Stimulated activated naive CD8-positive, alpha-beta T cell treated with anti-CD3 and anti-CD28 coated beads, Interleukin-15, amount 100 ng/mL, for 72 hours (primary cell): Measurements from ENCODE around the gene SCYL2.
"Not testable (repeated sequence)": the region's sequence is repeated elsewhere in the genome, so short reads cannot be mapped to it uniquely, and the experiment has no call there.

Source experiments
- ATAC-seq: fragments of 150-1000 bp; cut with Tn5 transposase; 2 replicates; pipeline ENCODE4 v1.10.0; 2021; ENCODE audit warnings: mild to moderate bottlenecking, moderate library complexity
- DNase-seq, 2 donors: peaks; one replicate each; pipeline ENCODE4 v3.0.0; 2021 to 2022
- H3K27ac Mint-ChIP-seq, 2 donors: one replicate each; pipeline ENCODE4 v1.8.0; 2022; ENCODE audit warnings: mild to moderate bottlenecking in 2 of 2, mixed read lengths in 2 of 2, moderate library complexity in 2 of 2
- H3K27me3 Mint-ChIP-seq: one replicate; pipeline ENCODE4 v1.8.0; 2022; ENCODE audit warnings: mixed read lengths
- H3K4me1 Mint-ChIP-seq: one replicate; pipeline ENCODE4 v1.8.0; 2022; ENCODE audit warnings: mild to moderate bottlenecking, mixed read lengths
- H3K4me3 Mint-ChIP-seq, 2 donors: one replicate each; pipeline ENCODE4 v1.8.0; 2022; ENCODE audit warnings: mild to moderate bottlenecking in 2 of 2, mixed read lengths in 2 of 2, moderate library complexity in 1 of 2
- H3K9me3 Mint-ChIP-seq, 2 donors: one replicate each; pipeline ENCODE4 v1.8.0; 2022; ENCODE audit warnings: mixed read lengths in 2 of 2

Gene SCYL2

GRCh38 chr12:100249941-100250340, 17.0 kb upstream of the SCYL2 start:
- Mint-ChIP-seq H3K9me3 (no peaks in the 10 kb centered on the region), H3K4me3 (no peak overlapping the region), H3K27me3 (no peaks in the 10 kb centered on the region), H3K4me1 (no peaks in the 10 kb centered on the region), H3K27ac (no peak overlapping the region)
- ATAC-seq (no peak), DNase-seq (no peak)

GRCh38 chr12:100251917-100252316, 15.1 kb upstream of the SCYL2 start:
- Mint-ChIP-seq H3K4me3 (no peak overlapping the region), H3K27me3 (no peaks in the 10 kb centered on the region), H3K4me1 (no peaks in the 10 kb centered on the region), H3K9me3 (no peaks in the 10 kb centered on the region), H3K27ac (no peak overlapping the region)
- DNase-seq (no peak), ATAC-seq (no peak)

- DNase-seq (no peak), ATAC-seq (no peak)
- Mint-ChIP-seq H3K27me3 (no peaks in the 10 kb centered on the region), H3K27ac (no peak overlapping the region), H3K4me1 (no peaks in the 10 kb centered on the region), H3K4me3 (no peak overlapping the region), H3K9me3 (no peaks in the 10 kb centered on the region)
Observed at GRCh38 chr12:100253437-100253836, 13.5 kb upstream of the SCYL2 start.

GRCh38 chr12:100254876-100255275, 12.1 kb upstream of the SCYL2 start:
- peak overlapping the region in 1 of 2 donors; percentile 34 for H3K27ac Mint-ChIP-seq
- no peak overlapping the region for H3K4me3 Mint-ChIP-seq
- no peak for DNase-seq
- ATAC-seq = no peak
- H3K27me3 Mint-ChIP-seq = no peaks in the 10 kb centered on the region
- H3K4me1 Mint-ChIP-seq = no peaks in the 10 kb centered on the region
- no peaks in the 10 kb centered on the region for H3K9me3 Mint-ChIP-seq

GRCh38 chr12:100258127-100258526, 8.8 kb upstream of the SCYL2 start:
- no peaks in the 10 kb centered on the region for H3K9me3 Mint-ChIP-seq
- DNase-seq = no peak
- no peak overlapping the region for H3K4me3 Mint-ChIP-seq
- no peaks in the 10 kb centered on the region for H3K27me3 Mint-ChIP-seq
- H3K27ac Mint-ChIP-seq = no peak overlapping the region
- H3K4me1 Mint-ChIP-seq = no peaks in the 10 kb centered on the region
- ATAC-seq = no peak

GRCh38 chr12:100263131-100263530, 3.8 kb upstream of the SCYL2 start:
- peaks cover 7% of the 10 kb centered on the region for H3K4me1 Mint-ChIP-seq
- DNase-seq (no peak), ATAC-seq (no peak)
- no peaks in the 10 kb centered on the region for H3K27me3 Mint-ChIP-seq
- no peaks in the 10 kb centered on the region for H3K9me3 Mint-ChIP-seq
- no peak overlapping the region for H3K27ac Mint-ChIP-seq
- no peak overlapping the region for H3K4me3 Mint-ChIP-seq

- not testable (repeated sequence) for H3K9me3 Mint-ChIP-seq, DNase-seq, ATAC-seq, H3K27me3 Mint-ChIP-seq
- Mint-ChIP-seq H3K4me1 (peaks cover 17% of the 10 kb centered on the region), H3K4me3 (peak overlapping the region in 1 of 2 donors; percentile 5), H3K27ac (peak overlapping the region; percentile 19 to 34)
Observed at GRCh38 chr12:100265107-100265506, 1.9 kb upstream of the SCYL2 start.

- peak in 1 of 2 donors; percentile 12 for DNase-seq
- peak overlapping the region; percentile 99 for H3K27ac Mint-ChIP-seq
- H3K9me3 Mint-ChIP-seq = no peaks in the 10 kb centered on the region
Observed at GRCh38 chr12:100265732-100266584, 1.0 kb upstream of the SCYL2 start.

GRCh38 chr12:100266585-100266834, 467 bp upstream of the SCYL2 start:
- Mint-ChIP-seq H3K27me3 (no peaks in the 10 kb centered on the region), H3K9me3 (no peaks in the 10 kb centered on the region), H3K4me1 (peaks cover 20% of the 10 kb centered on the region), H3K27ac (peak overlapping the region; percentile 99), H3K4me3 (peak overlapping the region; percentile 94 to 100)
- no peak for DNase-seq
- ATAC-seq = peak; percentile 91

More at GRCh38 chr12:100265732-100266584, 1.0 kb upstream of the SCYL2 start:
- peaks cover 17% of the 10 kb centered on the region for H3K4me1 Mint-ChIP-seq
- H3K27me3 Mint-ChIP-seq = no peaks in the 10 kb centered on the region
- peak overlapping the region; percentile 94 to 100 for H3K4me3 Mint-ChIP-seq
- peak; percentile 27 for ATAC-seq

- H3K27me3 Mint-ChIP-seq = no peaks in the 10 kb centered on the region
- H3K9me3 Mint-ChIP-seq = no peaks in the 10 kb centered on the region
- H3K4me1 Mint-ChIP-seq = peaks cover 28% of the 10 kb centered on the region
- DNase-seq (no peak), ATAC-seq (peak; percentile 3)
- H3K27ac Mint-ChIP-seq = peak overlapping the region; percentile 99
- H3K4me3 Mint-ChIP-seq = peak overlapping the region; percentile 94 to 100
Observed at GRCh38 chr12:100267603-100268281, 765 bp downstream of the SCYL2 start.

GRCh38 chr12:100268835-100269564, 2.0 kb downstream of the SCYL2 start:
- H3K4me1 Mint-ChIP-seq = peaks cover 39% of the 10 kb centered on the region
- no peak for ATAC-seq
- no peak overlapping the region for H3K27ac Mint-ChIP-seq
- H3K27me3 Mint-ChIP-seq = no peaks in the 10 kb centered on the region
- DNase-seq = no peak
- H3K9me3 Mint-ChIP-seq = no peaks in the 10 kb centered on the region
- peak overlapping the region; percentile 6 to 94 for H3K4me3 Mint-ChIP-seq

GRCh38 chr12:100273782-100274181, 6.8 kb downstream of the SCYL2 start:
- ATAC-seq (no peak), DNase-seq (no peak)
- peaks cover 40% of the 10 kb centered on the region for H3K4me1 Mint-ChIP-seq
- H3K4me3 Mint-ChIP-seq = no peak overlapping the region
- no peak overlapping the region for H3K27ac Mint-ChIP-seq
- no peaks in the 10 kb centered on the region for H3K27me3 Mint-ChIP-seq
- no peaks in the 10 kb centered on the region for H3K9me3 Mint-ChIP-seq

GRCh38 chr12:100274291-100274690, 7.3 kb downstream of the SCYL2 start:
- H3K9me3 Mint-ChIP-seq = no peaks in the 10 kb centered on the region
- no peak overlapping the region for H3K27ac Mint-ChIP-seq
- H3K4me1 Mint-ChIP-seq = peaks cover 36% of the 10 kb centered on the region

GRCh38 chr12:100279159-100279558, 12.2 kb downstream of the SCYL2 start:
- peaks cover 20% of the 10 kb centered on the region for H3K4me1 Mint-ChIP-seq
- H3K27me3 Mint-ChIP-seq = no peaks in the 10 kb centered on the region
- no peak for DNase-seq
- ATAC-seq = no peak
- H3K9me3 Mint-ChIP-seq = no peaks in the 10 kb centered on the region
- no peak overlapping the region for H3K4me3 Mint-ChIP-seq
- peak overlapping the region in 1 of 2 donors; percentile 63 for H3K27ac Mint-ChIP-seq

More at GRCh38 chr12:100274291-100274690, 7.3 kb downstream of the SCYL2 start:
- H3K4me3 Mint-ChIP-seq = no peak overlapping the region
- no peak for ATAC-seq
- no peak for DNase-seq
- no peaks in the 10 kb centered on the region for H3K27me3 Mint-ChIP-seq

GRCh38 chr12:100279607-100280244, 12.7 kb downstream of the SCYL2 start:
- no peak for ATAC-seq
- Mint-ChIP-seq H3K27me3 (no peaks in the 10 kb centered on the region), H3K27ac (no peak overlapping the region), H3K4me3 (no peak overlapping the region), H3K4me1 (peaks cover 20% of the 10 kb centered on the region), H3K9me3 (no peaks in the 10 kb centered on the region)
- DNase-seq = no peak
